ELR (cell line): ENCODE data around the gene OTOP3.

Source experiments
- DNase-seq: peaks from one replicate; pipeline ENCODE4 v3.0.0-alpha.2; 2015; ENCODE audit warnings: low read depth

Gene OTOP3

GRCh38 chr17:74941128-74941725, 5.5 kb downstream of the OTOP3 start:
- DNase-seq = no peak

- DNase-seq = no peak
Observed at GRCh38 chr17:74943808-74944522, 8.3 kb downstream of the OTOP3 start.

DNA sequence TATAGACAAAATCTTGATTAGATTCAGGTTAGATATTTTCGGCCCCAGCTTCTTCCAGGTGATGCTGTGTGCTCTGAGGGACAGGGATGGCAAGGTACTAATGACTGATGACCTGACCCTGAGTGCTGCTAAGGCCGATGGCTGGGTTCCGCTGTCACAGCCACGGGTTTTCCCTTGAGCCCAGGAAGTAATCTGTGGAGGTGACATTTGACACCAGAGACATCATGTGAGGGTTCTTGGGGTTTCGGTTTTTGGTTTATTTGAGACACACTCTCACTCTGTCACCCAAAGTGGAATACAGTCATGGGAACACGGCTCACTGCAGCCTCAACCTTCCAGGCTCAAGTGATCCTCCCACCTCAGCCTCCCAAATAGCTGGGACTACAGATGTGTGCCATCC, 9.8 kb downstream of the OTOP3 start:
- no peak for DNase-seq

- DNase-seq = no peak
Observed at GRCh38 chr17:74946641-74947040, 10.9 kb downstream of the OTOP3 start.

DNA sequence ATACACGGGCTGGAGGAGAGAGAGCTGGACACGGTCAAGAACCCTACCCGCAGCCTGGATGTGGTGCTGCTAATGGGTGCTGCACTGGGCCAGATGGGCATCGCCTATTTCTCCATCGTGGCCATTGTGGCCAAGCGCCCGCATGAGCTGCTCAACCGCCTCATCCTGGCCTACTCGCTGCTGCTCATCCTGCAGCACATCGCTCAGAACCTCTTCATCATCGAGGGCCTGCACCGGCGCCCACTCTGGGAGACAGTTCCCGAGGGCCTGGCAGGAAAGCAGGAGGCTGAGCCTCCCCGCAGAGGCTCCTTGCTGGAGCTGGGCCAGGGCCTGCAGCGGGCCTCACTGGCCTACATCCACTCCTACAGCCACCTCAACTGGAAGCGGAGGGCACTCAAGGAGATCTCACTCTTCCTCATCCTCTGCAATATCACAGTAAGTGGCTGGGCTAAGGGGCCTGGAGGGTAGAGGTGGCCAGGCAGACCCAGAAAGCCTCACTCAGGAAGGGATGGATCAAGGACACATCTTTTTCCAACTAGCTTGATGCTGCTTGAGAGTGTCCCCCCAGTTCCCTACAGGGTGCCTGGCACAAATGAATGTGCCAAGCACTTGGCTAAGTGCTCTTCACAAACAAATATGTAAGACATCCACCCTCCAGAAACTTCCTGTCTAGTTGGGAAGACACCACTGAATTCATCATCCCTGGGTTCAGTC, 11.5 kb downstream of the OTOP3 start:
- no peak for DNase-seq

DNA sequence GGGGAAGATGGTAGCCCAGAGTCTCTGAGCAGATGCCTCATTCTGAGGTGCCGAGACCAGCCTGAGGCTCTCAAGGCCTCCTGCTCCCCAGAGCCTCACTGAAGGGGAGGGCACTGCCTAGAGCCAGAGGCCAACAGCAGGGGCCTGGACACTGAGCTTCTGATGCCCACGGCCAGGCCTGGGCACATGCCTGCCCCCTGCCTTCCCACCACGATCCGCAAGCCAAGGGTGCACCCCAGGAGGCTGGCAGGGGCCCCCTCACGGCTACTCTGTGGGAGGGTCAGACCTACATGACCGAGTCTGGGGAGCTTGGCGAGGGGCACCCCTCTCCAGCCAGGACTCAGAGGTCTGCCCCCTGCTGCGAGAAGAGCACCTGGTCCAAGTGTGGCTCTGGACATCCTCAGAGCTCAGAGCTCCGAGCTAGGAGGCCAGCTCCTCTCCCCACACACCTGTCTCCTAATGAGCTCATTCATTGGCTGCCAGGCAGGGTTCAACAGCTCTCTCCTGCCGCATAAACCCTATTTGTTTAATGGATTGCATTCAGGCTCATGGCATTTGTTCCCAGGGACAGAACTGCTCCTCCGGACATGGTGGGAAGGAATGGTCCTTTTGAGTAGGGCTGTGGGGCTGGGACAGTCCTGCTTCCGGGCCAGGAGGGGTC, 13.9 kb downstream of the OTOP3 start:
- DNase-seq = no peak

GRCh38 chr17:74950207-74950606, 14.5 kb downstream of the OTOP3 start:
- no peak for DNase-seq

DNA sequence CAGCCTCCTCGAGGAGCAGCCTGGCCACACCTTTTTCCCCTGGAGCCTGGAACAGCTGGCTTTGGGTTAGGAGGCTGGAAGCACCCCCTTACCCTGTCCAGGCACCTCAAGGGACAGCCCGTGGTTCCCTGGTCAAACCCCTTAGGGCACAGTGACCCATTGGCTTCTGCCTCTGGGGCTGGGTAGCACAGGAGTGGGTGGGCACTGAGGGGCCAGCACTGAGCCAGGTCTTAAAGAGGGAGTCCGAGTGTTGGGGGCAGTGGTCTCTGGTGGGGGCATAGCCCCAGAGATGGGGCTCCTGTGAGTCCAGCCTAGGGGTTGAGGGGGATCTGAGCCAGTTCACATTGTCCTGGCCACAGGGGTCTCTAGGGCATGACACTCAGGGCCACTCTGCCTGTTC, 15.4 kb downstream of the OTOP3 start:
- DNase-seq = no peak

DNA sequence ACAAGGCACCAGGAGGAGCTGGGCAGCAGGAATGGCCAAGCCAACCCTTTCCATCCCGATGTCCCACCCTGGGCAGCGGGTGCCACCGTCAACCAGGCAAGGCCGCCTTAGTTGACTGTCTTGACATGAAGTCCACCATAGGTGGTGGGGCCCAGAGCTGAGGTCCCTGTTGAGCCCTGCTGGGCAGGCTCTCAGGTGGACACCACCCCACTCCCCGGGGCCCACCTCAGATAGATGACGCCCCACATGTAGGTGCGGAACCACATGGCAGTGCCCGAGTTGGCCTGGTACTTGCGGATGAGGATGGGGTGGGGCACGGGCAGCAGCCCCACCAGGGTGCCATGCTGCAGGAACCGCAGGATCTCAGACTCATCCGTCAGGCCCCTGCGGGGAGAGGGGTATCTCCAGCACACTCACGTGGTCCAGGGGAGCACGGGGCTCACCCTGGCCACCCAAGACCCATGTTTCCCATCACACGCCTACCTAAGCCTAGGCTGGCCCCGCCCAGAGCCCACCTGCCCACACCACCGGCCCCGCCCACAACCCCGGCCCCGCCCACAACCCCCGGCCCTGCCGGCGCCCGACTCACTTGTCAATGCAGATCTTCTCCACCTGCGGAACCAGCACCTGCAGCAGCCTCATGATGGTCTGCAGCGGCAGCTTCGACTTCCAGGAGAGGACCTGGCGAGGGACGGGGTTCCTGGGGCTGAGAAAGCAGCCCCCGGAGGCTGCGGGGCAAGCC, 16.2 kb downstream of the OTOP3 start:
- no peak for DNase-seq

- no peak for DNase-seq
Observed at GRCh38 chr17:74952431-74953133, 16.9 kb downstream of the OTOP3 start.

GRCh38 chr17:74953134-74953687, 17.5 kb downstream of the OTOP3 start:
- DNase-seq = no peak

GRCh38 chr17:74954115-74954514, 18.4 kb downstream of the OTOP3 start:
- no peak for DNase-seq

- DNase-seq = no peak
Observed at GRCh38 chr17:74954665-74955421, 19.1 kb downstream of the OTOP3 start.

- no peak for DNase-seq
Observed at GRCh38 chr17:74956093-74956492, 20.4 kb downstream of the OTOP3 start.

DNA sequence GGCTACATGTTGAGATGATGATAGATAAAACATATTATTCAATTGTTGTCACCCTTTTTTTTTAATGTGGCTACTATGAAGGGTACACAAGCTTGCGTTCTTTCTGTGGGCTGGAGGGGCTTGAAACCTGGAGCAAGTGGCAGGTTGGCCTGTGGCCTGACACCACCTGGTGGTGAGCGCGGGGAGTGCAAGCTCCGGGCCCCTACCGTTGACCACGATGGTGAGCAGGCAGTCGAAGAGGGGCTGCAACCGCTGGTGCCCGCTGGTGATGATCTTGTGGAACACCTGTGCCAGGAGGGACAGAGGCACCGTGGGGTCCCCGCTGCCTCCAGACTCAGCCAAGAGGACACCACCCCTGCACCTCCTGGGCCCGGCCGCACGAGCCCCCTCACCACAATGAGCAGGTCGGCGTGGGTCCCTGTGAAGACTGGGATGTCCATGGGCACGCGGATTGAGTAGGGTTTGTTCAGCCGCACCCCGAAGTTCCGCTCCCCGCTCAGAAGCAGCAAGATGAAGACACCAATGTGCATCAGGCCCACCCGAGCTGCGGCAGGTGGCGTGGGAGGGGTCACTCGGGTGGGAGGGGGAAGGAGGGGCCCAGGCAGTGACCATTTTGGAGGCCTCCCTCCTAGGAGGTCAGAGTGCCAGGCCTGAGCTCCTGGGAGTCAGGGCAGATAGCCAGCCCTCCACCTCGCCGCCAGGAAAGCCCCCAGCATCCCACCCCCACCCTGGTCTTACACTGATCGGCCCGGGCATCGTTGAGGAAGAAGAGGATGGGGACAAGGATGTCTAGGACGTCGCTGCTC, 22.4 kb downstream of the OTOP3 start:
- DNase-seq = peak; percentile 69

DNA sequence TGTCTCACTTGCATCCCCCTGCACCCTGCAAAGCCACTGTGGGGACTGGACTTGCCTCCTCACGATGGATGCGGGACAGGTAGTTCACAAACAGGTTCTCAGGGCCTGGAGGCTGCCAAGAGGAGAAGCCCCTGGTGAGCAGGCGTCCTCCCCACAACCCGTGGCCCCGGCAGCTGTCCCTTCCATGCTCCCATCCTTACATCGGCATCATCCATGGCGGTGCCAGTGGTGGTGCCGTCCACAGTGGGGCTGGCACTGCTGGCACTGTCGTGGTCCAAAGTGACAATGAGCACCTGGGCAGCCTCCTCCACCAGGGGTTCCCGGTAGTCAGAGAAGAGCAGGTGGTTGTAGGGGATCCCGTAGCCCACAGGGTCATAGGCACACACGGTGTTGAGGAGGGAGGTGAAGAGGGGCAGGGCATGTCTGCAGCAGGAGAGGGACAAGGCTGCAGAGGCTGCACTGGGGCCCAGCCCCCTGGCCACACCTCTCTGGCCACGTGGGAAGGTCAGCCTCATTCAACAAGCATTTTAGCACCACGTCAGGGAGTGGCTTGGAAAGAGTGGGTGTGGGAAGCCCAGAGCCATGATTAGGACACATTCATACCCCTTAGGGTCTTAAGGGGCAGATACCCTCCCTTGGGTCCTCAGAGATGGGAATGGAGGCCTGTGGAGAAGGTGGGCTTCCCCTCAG, 24.3 kb downstream of the OTOP3 start:
- peak; percentile 57 for DNase-seq

GRCh38 chr17:74960570-74961342, 25.1 kb downstream of the OTOP3 start:
- DNase-seq = peak; percentile 57
